Dermis blood vessel endothelial cell (primary cell): ENCODE measurements around the gene C6orf47. TPM values are rescaled to one million over a fixed set of nuclear protein-coding genes. Genes with fewer than 3 reads are reported as not detected.

Source experiments
- DNase-seq: peaks from one replicate; pipeline ENCODE4 v3.0.0; 2010
- total RNA-seq: library from RNA; depleted of rRNA; stranded (reverse); fragments of >200 nt; gene quantifications from 2 replicates; pipeline ENCODE4 v1.2.3, GENCODE V29; 2014

The C6orf47 gene
- total RNA-seq, 1 donor from 2014 or later = 28.6 TPM

DNA sequence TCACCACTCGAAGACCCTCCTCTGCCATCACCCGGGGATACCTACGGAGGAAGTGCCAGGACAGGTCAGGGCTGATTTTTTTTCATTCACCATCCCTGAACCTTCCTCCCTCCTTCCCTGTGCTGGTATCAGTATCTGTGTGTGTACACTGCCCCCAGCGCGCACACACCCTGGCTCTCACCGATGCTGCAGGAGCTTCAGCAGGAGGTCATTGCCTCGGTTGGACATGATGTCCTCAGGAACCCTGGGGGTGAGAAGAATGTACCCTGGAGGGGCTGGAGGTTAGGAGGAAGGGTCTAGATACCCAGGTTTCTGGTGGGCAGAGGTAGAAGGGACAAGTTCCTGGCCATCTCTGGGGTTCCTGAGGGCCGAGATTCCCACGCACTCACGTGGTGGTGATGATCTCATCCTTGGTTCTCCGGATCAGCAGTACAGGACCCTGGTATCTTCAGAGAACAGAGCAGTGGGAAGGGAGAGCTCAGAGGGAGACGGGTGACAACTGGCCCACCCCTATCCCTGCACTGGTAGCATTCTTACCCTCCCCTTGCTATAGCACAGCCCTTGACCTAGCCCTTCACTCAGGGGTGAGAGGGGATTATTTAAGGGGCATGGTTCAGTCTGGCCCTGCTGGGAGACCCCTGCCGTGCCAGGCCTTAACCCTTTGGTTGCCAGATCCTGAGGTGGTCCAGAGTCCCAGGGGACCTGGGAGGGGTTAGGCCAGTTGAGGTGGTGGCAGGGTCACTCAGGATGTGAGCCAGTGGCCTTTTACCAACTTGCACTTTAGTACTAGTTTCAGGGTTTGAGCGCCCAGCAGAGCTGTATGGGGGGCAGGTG lies 27.5 kb upstream of the C6orf47 start:
- DNase-seq = no peak

DNA sequence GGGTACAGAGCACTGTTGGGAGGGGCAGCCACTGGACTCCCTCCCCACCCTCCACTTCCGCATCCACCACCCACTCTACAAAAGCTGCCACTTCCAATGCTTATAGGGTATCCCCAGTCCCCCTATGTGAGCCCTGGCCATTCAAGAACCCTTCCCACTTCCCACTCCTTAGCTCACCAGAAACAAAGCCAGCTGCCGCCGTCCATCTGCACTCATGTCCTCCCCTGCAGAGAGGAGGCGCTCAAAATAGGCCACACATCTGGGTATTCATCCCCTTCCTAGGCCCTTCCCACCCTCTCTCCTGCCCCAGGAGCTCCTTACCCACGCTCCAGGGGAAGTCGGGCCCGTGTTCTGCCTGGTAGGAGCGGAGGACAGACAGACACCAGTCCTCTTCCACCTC lies 26.7 kb upstream of the C6orf47 start:
- DNase-seq = no peak

- DNase-seq = no peak
These were observed 25.9 kb upstream of the C6orf47 start for GRCh38 chr6:31686483-31686882.

- no peak for DNase-seq
These were observed 23.0 kb upstream of the C6orf47 start for GRCh38 chr6:31683591-31683990.

DNA sequence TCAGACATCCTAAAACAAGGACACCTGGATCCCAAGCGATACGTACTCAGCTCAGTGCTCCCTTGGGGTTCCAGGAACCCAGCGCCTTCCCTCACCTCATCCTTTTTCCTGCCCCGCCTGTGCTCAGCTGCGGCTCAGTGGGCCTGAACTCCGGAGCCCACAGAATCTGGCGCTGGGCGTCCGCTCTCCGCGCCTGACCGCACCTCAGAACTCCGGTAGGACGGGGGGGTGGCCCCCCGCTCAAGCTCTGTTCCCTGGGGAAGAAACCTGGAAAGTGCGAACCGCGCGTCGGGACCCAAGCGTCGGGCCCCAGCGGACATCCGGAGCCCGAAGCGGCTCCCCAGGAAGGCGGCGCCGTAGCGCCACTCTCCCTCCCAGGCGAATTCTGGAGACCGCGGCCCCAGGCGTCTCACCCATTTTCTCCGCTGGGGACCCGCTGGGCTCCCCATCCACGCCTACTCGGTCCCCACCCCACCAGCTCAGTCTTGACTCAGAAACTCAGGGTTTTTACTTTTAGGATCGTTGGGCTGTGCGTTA lies 20.6 kb upstream of the C6orf47 start:
- DNase-seq = peak; percentile 48

DNA sequence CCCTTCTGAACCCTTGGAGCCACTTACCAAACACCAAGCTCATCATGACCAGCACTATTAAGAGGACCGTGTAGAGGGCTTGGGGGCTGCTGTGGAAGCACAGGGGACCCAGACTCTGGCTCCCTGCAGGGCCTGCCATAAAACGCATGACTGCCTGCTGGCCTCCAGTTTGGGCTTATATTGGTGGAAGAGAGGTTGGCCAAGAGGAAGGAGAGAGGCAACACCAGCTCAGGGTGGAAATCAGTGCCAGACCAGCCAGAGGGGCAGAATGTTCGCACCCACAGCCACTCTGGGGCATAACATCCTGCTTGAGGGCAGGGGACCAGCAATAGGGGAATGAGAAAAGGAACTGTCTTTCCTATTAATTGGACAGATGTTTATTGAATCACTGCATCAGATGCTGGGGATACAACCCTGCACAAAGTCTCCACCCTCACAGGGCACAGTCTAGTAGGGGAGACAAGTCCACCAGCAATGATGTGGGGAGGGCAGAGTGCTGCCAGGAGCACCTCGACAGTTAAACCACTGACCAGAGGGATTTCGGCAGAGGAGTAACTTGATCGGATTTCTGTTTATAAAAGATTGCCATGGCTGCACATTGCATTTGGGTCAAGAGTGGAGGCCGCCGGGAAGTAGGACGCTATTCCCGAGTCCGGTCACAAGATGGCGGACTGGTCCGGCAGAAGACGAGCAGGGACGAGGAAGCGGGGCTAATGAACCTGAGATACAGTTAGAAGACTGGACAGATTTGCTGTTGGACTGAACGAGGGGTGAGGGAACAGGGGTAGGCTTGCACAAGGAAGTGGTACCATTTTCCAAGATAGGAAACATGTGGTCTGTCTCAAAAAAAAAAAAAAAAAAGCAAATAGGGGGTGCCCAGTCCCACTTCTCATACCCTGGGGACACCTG lies 19.9 kb upstream of the C6orf47 start, which contains the start of gene LY6G5C:
Gene LY6G5C (minus strand): TSS at position 842 of the 909 bp plus-strand sequence. CDS start 694 bp downstream, at position 148.
- peak; percentile 92 for DNase-seq

DNA sequence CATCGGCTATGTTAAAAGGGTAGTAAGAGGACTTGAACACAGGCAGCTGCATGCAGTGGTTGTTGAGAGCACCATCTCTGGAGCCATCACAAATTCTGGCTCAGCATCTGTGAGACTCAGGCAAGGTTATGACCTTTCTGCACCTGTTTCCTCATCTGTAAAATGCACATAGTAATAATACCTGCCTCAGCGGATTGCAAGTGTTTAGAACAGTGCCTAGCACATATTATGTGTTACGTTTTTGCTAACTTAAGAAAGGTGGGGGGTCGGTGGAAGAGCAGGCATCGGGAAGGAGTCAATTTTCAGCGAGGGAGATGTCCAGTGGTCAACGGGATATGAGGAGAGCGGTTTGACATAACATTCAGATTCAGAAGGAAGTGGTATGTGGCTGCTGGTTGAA lies 17.4 kb upstream of the C6orf47 start:
- no peak for DNase-seq

- DNase-seq = no peak
These were observed 16.3 kb upstream of the C6orf47 start for GRCh38 chr6:31676904-31677303.

GRCh38 chr6:31676322-31676903 lies 15.8 kb upstream of the C6orf47 start:
- DNase-seq = no peak

- DNase-seq = no peak
These were observed 9.1 kb upstream of the C6orf47 start, which contains the start of gene LY6G5B for GRCh38 chr6:31669676-31670075. LY6G5B (plus strand) TSS chr6:31669976; CDS start chr6:31670951, 975 bp downstream.

- no peak for DNase-seq
These were observed 5.9 kb upstream of the C6orf47 start for GRCh38 chr6:31666337-31666965.

DNA sequence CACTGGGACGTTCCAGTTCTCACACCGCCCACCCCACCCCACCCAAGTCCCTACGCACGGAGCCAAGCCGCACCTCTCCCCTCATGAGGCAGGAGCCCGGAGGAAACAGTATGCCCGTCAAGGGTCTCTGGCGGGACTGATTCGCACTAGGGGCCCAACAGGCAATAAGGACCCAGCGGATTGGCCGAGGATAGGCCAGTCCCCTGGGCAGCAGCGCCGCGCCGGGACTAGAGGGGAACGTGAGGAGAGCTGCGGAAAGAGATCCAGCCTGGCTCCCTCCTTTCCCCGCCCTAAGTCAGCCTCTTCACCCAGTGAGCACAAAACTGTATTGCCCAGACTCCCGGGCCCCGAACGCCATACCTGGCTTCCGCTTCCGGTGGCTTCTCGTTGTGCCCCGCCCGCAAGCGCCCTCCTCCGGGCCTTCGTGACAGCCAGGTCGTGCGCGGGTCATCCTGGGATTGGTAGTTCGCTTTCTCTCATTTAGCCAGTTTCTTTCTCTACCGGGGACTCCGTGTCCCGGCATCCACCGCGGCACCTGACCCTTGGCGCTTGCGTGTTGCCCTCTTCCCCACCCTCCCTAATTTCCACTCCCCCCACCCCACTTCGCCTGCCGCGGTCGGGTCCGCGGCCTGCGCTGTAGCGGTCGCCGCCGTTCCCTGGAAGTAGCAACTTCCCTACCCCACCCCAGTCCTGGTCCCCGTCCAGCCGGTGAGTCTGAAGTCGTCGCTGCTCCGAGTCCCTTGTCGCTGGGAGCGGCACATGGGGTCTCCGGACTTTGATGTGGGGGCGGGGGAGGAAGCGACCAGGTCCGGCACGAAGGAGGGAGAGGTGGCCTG lies 5.1 kb upstream of the C6orf47 start, which contains the start of gene CSNK2B:
Gene CSNK2B (plus strand): TSS at position 580 of the 836 bp plus-strand sequence. CDS start 752 bp downstream, outside the sequence.
- peak; percentile 98 for DNase-seq

GRCh38 chr6:31664790-31665500 lies 4.4 kb upstream of the C6orf47 start, which contains the start of gene GPANK1:
GPANK1 (minus strand) TSS chr6:31664997; CDS start chr6:31664478, 519 bp downstream.
- DNase-seq = peak; percentile 97

GRCh38 chr6:31663961-31664789 lies 3.6 kb upstream of the C6orf47 start:
- DNase-seq = peak; percentile 75

DNA sequence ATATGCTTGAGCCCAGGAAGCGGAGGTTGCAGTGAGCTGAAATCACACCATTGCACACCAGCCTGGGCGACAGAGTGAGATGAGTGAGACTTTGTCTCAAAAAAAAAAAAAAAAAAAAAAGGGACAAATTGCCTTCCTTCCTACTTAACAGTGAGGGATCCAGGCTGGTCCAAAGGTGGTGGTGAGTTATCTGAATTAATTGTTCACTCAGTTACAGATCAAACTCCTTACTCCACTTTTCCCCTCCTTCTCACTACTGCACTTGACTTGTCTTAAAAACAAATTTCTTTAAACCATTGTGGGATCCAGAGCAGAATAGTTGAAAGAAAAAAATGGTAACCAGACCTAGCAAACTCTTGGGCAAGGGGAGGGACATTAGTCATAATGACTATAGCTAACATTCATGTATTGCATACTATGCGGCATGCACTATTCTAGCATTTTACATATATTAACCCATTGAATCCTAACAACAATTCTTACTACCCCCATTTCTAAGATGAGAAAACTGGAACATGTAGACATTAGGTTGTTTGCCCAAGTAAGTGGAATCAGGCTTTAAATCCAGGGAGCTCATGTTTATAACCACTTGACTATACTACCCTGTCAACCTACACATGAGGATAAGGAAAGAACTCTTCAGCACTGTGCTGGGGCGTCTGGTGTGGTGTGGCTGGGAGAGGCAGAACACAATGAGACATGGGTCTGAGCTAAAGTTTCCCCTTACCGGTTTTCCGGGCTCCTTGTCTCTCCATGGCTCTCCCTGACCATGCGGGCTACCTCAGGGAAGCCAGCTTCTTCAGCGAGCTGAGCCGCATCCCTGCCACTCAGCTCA lies 2.8 kb upstream of the C6orf47 start:
- DNase-seq = no peak

DNA sequence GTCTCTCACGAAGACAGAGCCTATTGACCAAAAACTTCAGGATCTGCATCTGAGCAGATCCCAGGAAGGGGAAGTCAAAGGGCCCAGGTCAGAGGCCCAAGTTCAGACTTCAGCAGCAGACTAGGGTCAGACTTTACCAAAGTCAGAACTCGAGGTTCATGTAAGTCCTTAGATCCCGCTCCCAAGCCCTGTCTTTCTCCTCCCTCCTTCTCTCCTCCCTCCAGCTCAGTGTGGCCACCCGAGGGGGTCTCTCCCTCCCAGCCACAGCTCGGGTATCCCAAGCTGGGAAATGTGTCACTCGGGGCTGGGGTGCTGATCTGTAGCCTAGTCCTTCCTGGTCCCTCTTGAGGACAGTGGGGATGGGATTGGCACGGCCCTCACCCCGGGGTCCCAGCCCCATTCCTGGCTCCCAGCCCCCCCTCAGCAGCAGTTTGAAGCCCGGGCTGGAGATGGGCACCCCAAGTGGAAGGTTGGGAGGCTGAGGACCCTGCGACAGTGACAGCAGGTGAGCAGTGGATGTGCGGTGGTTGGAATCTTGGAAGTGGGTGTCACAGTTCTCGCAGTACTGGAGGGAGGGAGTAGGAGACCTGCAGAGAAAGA lies 1.6 kb upstream of the C6orf47 start:
- DNase-seq = no peak

DNA sequence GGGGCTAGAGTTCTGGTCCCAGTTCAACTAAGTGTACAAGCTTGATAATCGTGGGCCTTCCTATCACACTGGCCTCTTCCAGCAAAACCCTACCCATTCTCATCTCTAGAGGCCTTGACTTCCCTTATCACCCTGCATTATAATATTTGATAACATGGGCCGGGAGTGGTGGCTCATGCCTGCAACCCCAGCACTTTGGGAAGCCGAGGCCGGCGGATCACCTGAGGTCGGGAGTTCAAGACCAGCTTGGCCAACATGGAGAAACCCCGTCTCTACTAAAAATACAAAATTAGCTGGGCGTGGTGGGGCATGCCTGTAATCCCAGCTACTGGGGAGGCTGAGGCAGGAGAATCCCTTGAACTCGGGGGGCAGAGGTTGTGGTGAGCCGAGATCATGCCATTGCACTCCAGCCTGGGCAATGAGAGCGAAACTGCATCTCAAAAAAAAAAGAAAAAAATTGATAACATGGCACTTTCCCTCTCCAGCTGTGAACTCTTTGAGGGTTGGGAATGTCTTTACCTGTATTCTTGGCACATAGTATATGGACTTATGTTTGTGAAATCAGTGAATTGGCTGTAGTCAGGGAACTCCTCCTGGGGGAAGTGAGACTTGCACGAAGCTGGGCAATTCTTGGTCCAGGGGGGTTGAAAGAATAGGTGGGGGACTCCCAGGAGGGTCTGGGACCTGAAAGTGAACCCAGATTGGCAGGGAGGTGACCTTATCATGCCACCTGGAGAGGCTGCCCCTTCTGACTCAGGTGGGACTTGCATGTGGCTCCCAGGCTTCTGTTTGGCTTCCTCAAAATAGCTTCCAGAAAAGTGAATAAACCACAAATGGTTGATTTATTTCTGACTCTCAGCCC lies 915 bp upstream of the C6orf47 start:
- DNase-seq = no peak
